ENCODE data around the gene CRTC1. TPM values are rescaled to one million over a fixed set of nuclear protein-coding genes. Genes with fewer than 3 reads are reported as not detected.

Gene CRTC1
- total and polyA plus RNA-seq, 4 donors = 1.5 to 3.5 (median 1.9) TPM

- Histone ChIP-seq H3K36me3 (ENCODE audit: control insufficient read depth in 4 of 4, insufficient read depth in 3 of 4, low read depth in 1 of 4, low read length in 3 of 4) (peaks cover 0 to 5% (median 0%) of the 10 kb centered on the region in 4 donors), H3K4me1 (ENCODE audit: control insufficient read depth in 4 of 4, insufficient read depth in 4 of 4, low read length in 3 of 4) (no peaks in the 10 kb centered on the region), H3K27me3 (ENCODE audit: control insufficient read depth in 4 of 4, insufficient read depth in 4 of 4, low read length in 3 of 4) (no peaks in the 10 kb centered on the region), H3K4me3 (ENCODE audit: low read depth in 1 of 3, low read length in 3 of 3) (no peak overlapping the region), H3K9ac (ENCODE audit: low read depth in 1 of 2, low read length in 2 of 2) (no peak overlapping the region), H3K27ac (ENCODE audit: low read depth in 1 of 2, low read length in 2 of 2) (no peak overlapping the region), H3K9me3 (ENCODE audit: control insufficient read depth in 4 of 4, low read length in 3 of 4) (no peaks in the 10 kb centered on the region)
- 94% methylated on average over 10 of the region's 10 CpGs for WGBS
- DNase-seq (ENCODE audit: low spot score) = no peak
- TF ChIP-seq YY1 (IDR thresholded peaks at IDR 0.05) (no peak), NR2F2 (IDR thresholded peaks at IDR 0.05) (no peak), SP1 (IDR thresholded peaks at IDR 0.05) (no peak), FOXA1 (IDR thresholded peaks at IDR 0.05) (no peak), GABPA (IDR thresholded peaks at IDR 0.05 in 1 of 2, conservative IDR thresholded peaks at IDR 0.05 in 1 of 2) (no peak), FOXA2 (IDR thresholded peaks at IDR 0.05) (no peak), CTCF (IDR thresholded peaks at IDR 0.05; ENCODE audit: low read depth, low read length, missing input control) (no peak), HNF4A (conservative IDR thresholded peaks at IDR 0.05) (no peak), RXRA (IDR thresholded peaks at IDR 0.05) (no peak), HNF4G (IDR thresholded peaks at IDR 0.05) (no peak), TAF1 (conservative IDR thresholded peaks at IDR 0.05) (no peak), EGR1 (IDR thresholded peaks at IDR 0.05; ENCODE audit: low read depth in 2 of 2) (no peak), REST (IDR thresholded peaks at IDR 0.05) (no peak), ATF3 (IDR thresholded peaks at IDR 0.05) (no peak), MAX (IDR thresholded peaks at IDR 0.05) (no peak)
- TF ChIP-seq, protein P1, sequence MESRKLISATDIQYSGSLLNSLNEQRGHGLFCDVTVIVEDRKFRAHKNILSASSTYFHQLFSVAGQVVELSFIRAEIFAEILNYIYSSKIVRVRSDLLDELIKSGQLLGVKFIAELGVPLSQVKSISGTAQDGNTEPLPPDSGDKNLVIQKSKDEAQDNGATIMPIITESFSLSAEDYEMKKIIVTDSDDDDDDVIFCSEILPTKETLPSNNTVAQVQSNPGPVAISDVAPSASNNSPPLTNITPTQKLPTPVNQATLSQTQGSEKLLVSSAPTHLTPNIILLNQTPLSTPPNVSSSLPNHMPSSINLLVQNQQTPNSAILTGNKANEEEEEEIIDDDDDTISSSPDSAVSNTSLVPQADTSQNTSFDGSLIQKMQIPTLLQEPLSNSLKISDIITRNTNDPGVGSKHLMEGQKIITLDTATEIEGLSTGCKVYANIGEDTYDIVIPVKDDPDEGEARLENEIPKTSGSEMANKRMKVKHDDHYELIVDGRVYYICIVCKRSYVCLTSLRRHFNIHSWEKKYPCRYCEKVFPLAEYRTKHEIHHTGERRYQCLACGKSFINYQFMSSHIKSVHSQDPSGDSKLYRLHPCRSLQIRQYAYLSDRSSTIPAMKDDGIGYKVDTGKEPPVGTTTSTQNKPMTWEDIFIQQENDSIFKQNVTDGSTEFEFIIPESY (IDR thresholded peaks at IDR 0.05) = no peak
These were observed 22.4 kb upstream of the CRTC1 start for GRCh38 chr19:18660939-18661670.

Measured in liver (tissue), 9 donors.